ENCODE results near the gene SETD2.
"Not testable (repeated sequence)": the region's sequence is repeated elsewhere in the genome, so short reads cannot be mapped to it uniquely, and the experiment has no call there.

SETD2 gene, protein sequence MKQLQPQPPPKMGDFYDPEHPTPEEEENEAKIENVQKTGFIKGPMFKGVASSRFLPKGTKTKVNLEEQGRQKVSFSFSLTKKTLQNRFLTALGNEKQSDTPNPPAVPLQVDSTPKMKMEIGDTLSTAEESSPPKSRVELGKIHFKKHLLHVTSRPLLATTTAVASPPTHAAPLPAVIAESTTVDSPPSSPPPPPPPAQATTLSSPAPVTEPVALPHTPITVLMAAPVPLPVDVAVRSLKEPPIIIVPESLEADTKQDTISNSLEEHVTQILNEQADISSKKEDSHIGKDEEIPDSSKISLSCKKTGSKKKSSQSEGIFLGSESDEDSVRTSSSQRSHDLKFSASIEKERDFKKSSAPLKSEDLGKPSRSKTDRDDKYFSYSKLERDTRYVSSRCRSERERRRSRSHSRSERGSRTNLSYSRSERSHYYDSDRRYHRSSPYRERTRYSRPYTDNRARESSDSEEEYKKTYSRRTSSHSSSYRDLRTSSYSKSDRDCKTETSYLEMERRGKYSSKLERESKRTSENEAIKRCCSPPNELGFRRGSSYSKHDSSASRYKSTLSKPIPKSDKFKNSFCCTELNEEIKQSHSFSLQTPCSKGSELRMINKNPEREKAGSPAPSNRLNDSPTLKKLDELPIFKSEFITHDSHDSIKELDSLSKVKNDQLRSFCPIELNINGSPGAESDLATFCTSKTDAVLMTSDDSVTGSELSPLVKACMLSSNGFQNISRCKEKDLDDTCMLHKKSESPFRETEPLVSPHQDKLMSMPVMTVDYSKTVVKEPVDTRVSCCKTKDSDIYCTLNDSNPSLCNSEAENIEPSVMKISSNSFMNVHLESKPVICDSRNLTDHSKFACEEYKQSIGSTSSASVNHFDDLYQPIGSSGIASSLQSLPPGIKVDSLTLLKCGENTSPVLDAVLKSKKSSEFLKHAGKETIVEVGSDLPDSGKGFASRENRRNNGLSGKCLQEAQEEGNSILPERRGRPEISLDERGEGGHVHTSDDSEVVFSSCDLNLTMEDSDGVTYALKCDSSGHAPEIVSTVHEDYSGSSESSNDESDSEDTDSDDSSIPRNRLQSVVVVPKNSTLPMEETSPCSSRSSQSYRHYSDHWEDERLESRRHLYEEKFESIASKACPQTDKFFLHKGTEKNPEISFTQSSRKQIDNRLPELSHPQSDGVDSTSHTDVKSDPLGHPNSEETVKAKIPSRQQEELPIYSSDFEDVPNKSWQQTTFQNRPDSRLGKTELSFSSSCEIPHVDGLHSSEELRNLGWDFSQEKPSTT (N-terminal part only)

GRCh38 chr3:47164007-47164881 lies at the start of gene SETD2:
SETD2 (minus strand) TSS chr3:47164113; CDS start chr3:47163924, 189 bp downstream.
- POLR2A ChIA-PET (ENCODE audit: low non-redundant PET): interaction anchor here (0.5 to 0.9 kb wide), 2 partner anchors 14 to 617 kb away, joined by 3 read pairs; no protein-coding TSS in a partner anchor
- peak; percentile 83 for DNase-seq (ENCODE audit: low spot score)
- TF ChIP-seq, protein P1, sequence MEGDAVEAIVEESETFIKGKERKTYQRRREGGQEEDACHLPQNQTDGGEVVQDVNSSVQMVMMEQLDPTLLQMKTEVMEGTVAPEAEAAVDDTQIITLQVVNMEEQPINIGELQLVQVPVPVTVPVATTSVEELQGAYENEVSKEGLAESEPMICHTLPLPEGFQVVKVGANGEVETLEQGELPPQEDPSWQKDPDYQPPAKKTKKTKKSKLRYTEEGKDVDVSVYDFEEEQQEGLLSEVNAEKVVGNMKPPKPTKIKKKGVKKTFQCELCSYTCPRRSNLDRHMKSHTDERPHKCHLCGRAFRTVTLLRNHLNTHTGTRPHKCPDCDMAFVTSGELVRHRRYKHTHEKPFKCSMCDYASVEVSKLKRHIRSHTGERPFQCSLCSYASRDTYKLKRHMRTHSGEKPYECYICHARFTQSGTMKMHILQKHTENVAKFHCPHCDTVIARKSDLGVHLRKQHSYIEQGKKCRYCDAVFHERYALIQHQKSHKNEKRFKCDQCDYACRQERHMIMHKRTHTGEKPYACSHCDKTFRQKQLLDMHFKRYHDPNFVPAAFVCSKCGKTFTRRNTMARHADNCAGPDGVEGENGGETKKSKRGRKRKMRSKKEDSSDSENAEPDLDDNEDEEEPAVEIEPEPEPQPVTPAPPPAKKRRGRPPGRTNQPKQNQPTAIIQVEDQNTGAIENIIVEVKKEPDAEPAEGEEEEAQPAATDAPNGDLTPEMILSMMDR (conservative IDR thresholded peaks at IDR 0.05; ENCODE audit: low read depth): peak; percentile 36
- CTCF ChIA-PET: interaction anchor here (0.6 to 1.1 kb wide), 6 partner anchors 15 to 1063 kb away, joined by 3 to 5 read pairs (median 4); no protein-coding TSS in a partner anchor
- H3K27ac ChIP-seq: peak within 1 kb of the TSS; percentile 96

- ChIA-PET POLR2A (ENCODE audit: low non-redundant PET) (no interaction called here), CTCF (no interaction called here)
- H3K27ac ChIP-seq: no peak overlapping the region
- TF ChIP-seq, protein P1 (conservative IDR thresholded peaks at IDR 0.05; ENCODE audit: low read depth): no peak
- DNase-seq (ENCODE audit: low spot score): no peak
Measured at GRCh38 chr3:47210863-47211405, 47.0 kb upstream of the SETD2 start.

- H3K27ac ChIP-seq; POLR2A ChIA-PET (ENCODE audit: low non-redundant PET); CTCF ChIA-PET; DNase-seq (ENCODE audit: low spot score): not testable (repeated sequence)
Measured at GRCh38 chr3:47206022-47206421, 42.1 kb upstream of the SETD2 start.

DNA sequence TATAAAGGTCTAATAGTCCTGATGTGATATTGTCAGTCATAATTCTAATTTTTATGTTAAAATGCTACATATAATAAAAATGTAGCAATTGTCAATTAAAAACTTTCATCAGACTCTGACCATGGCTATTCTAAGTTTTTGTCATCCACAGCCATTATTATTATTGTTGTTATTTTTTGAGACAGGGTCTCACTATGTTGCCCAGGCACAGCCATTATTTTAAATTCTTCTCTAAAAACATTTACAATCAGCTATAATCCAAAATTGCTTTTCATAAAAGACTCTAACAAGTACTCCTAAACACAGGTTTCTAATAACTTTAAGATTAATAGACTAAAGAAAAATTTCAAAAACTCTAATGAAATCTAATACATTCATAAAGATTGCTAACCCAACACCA lies 41.0 kb upstream of the SETD2 start:
- DNase-seq (ENCODE audit: low spot score): no peak
- POLR2A ChIA-PET (ENCODE audit: low non-redundant PET): no interaction called here
- no peak overlapping the region for H3K27ac ChIP-seq
- CTCF ChIA-PET: no interaction called here
- TF ChIP-seq, protein P1 (conservative IDR thresholded peaks at IDR 0.05; ENCODE audit: low read depth): no peak

DNA sequence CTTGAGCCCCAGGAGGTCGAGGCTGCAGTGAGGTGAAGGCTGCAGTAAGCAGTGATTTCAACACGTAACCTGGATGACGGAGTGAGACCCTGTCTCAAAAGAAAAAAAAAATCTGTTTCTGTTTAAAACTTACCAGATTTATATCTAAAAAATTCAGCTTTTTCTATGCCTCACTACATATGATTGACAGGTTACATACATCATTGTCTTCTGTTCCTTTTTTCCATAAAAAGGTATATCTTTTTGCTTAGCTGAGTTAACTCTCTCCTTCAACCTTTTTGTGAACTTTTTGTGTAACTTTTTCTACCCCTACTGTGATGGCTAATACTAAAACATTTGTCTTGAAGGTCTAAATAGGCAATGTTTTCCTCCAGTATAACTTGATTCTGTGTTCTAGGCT lies 38.6 kb upstream of the SETD2 start:
- CTCF ChIA-PET: interaction anchor here (0.8 kb wide), 1 partner anchor 38 kb away, joined by 4 read pairs; the partner anchor contains the start of gene SETD2
- DNase-seq (ENCODE audit: low spot score): no peak
- TF ChIP-seq, protein P1 (conservative IDR thresholded peaks at IDR 0.05; ENCODE audit: low read depth): no peak
- H3K27ac ChIP-seq: no peak overlapping the region
- POLR2A ChIA-PET (ENCODE audit: low non-redundant PET): no interaction called here

GRCh38 chr3:47197287-47197686 lies 33.4 kb upstream of the SETD2 start:
- no peak for DNase-seq (ENCODE audit: low spot score)
- TF ChIP-seq, protein P1 (conservative IDR thresholded peaks at IDR 0.05; ENCODE audit: low read depth): no peak
- no peak overlapping the region for H3K27ac ChIP-seq
- CTCF ChIA-PET: interaction anchor here (0.6 to 0.7 kb wide), 2 partner anchors 24 to 296 kb away, joined by 6 to 9 read pairs; no protein-coding TSS in a partner anchor
- POLR2A ChIA-PET (ENCODE audit: low non-redundant PET): no interaction called here
